ENCODE measurements around the gene WDR13. TPM values are rescaled to one million over a fixed set of nuclear protein-coding genes. Genes with fewer than 3 reads are reported as not detected.

WDR13 gene
- total and polyA plus RNA-seq, 7 donors = 98.1 to 132 (median 106) TPM

- intact Hi-C loops (cut with DNase I) = no loop called here
- no peak for DNase-seq
- peak overlapping the region in 1 of 4 donors; percentile 59 for H3K27ac ChIP-seq
- no peaks in the 10 kb centered on the region for H3K4me1 ChIP-seq
- no peaks in the 10 kb centered on the region for H3K27me3 ChIP-seq
- no peaks in the 10 kb centered on the region for H3K36me3 ChIP-seq
- H3K9me3 ChIP-seq = no peaks in the 10 kb centered on the region
- WGBS, 2 donors = 80 to 88% methylated on average over 5 of the region's 5 CpGs
- TF ChIP-seq EP300 (IDR thresholded peaks at IDR 0.05) = no peak
- no peak for TF ChIP-seq POLR2AphosphoS5 (IDR thresholded peaks at IDR 0.05)
- no peak for TF ChIP-seq POLR2A (IDR thresholded peaks at IDR 0.05)
- no peak overlapping the region for H3K4me3 ChIP-seq
These were observed 4.3 kb upstream of the WDR13 start for GRCh38 chrX:48592971-48593370.

GRCh38 chrX:48595929-48596328, 1.4 kb upstream of the WDR13 start:
- Histone ChIP-seq H3K27ac (no peak overlapping the region), H3K36me3 (peaks cover 0 to 23% (median 12%) of the 10 kb centered on the region in 4 donors), H3K4me3 (no peak overlapping the region), H3K27me3 (no peaks in the 10 kb centered on the region), H3K4me1 (peaks cover 0 to 10% (median 6%) of the 10 kb centered on the region in 4 donors), H3K9me3 (no peaks in the 10 kb centered on the region)
- intact Hi-C loops (cut with DNase I) = loop anchor here (5.0 kb wide), 1 partner anchor 321 kb away; the partner anchor contains the start of gene PIM2
- no peak for DNase-seq
- 18 to 39% methylated on average over 2 of the region's 2 CpGs for WGBS, 2 donors
- TF ChIP-seq POLR2A (IDR thresholded peaks at IDR 0.05) = no peak
- no peak for TF ChIP-seq CTCF (IDR thresholded peaks at IDR 0.05)
- no peak for TF ChIP-seq POLR2AphosphoS5 (IDR thresholded peaks at IDR 0.05)
- no peak for TF ChIP-seq EP300 (IDR thresholded peaks at IDR 0.05)

GRCh38 chrX:48598614-48599013, 1.3 kb downstream of the WDR13 start:
- Histone ChIP-seq H3K9me3 (no peaks in the 10 kb centered on the region), H3K27ac (peak overlapping the region; percentile 92 to 97 (median 94)), H3K4me1 (peaks cover 0 to 10% (median 6%) of the 10 kb centered on the region in 4 donors), H3K27me3 (no peaks in the 10 kb centered on the region), H3K36me3 (peaks cover 0 to 48% (median 15%) of the 10 kb centered on the region in 4 donors), H3K4me3 (peak overlapping the region; percentile 51 to 71 (median 64))
- intact Hi-C loops (cut with DNase I) = loop anchor here (2.0 to 5.0 kb wide), 2 partner anchors 24 to 319 kb away; partner anchors contain the start of genes PIM2 and RBM3
- no peak for DNase-seq
- TF ChIP-seq POLR2A (IDR thresholded peaks at IDR 0.05) = no peak
- TF ChIP-seq EP300 (IDR thresholded peaks at IDR 0.05) = no peak
- no peak for TF ChIP-seq CTCF (IDR thresholded peaks at IDR 0.05)
- WGBS, 2 donors = 86 to 92% methylated on average over 25 of the region's 25 CpGs

GRCh38 chrX:48599341-48599740, 2.0 kb downstream of the WDR13 start:
- 93 to 98% methylated on average over 20 of the region's 20 CpGs for WGBS, 2 donors

GRCh38 chrX:48600226-48600625, 2.9 kb downstream of the WDR13 start:
- intact Hi-C loops (cut with DNase I) = no loop called here
- DNase-seq = no peak
- Histone ChIP-seq H3K4me3 (no peak overlapping the region), H3K4me1 (peaks cover 0 to 10% (median 6%) of the 10 kb centered on the region in 4 donors), H3K9me3 (no peaks in the 10 kb centered on the region), H3K27me3 (no peaks in the 10 kb centered on the region), H3K36me3 (peaks cover 8 to 64% (median 15%) of the 10 kb centered on the region in 4 donors), H3K27ac (no peak overlapping the region)
- TF ChIP-seq POLR2AphosphoS5 (IDR thresholded peaks at IDR 0.05) = no peak
- TF ChIP-seq CTCF (IDR thresholded peaks at IDR 0.05) = no peak
- no peak for TF ChIP-seq POLR2A (IDR thresholded peaks at IDR 0.05)
- no peak for TF ChIP-seq EP300 (IDR thresholded peaks at IDR 0.05)
- WGBS, 2 donors = 79 to 91% methylated on average over 19 of the region's 19 CpGs

More at GRCh38 chrX:48599341-48599740, 2.0 kb downstream of the WDR13 start:
- Histone ChIP-seq H3K9me3 (no peaks in the 10 kb centered on the region), H3K27ac (no peak overlapping the region), H3K36me3 (peaks cover 6 to 55% (median 15%) of the 10 kb centered on the region in 4 donors), H3K4me3 (no peak overlapping the region), H3K27me3 (no peaks in the 10 kb centered on the region), H3K4me1 (peaks cover 0 to 10% (median 6%) of the 10 kb centered on the region in 4 donors)
- intact Hi-C loops (cut with DNase I) = loop anchor here (2.0 to 5.0 kb wide), 2 partner anchors 25 to 318 kb away; partner anchors contain the start of genes PIM2 and RBM3
- no peak for DNase-seq
- TF ChIP-seq POLR2A (IDR thresholded peaks at IDR 0.05) = no peak
- no peak for TF ChIP-seq POLR2AphosphoS5 (IDR thresholded peaks at IDR 0.05)
- no peak for TF ChIP-seq CTCF (IDR thresholded peaks at IDR 0.05)
- no peak for TF ChIP-seq EP300 (IDR thresholded peaks at IDR 0.05)

Measured in sigmoid colon (tissue), 7 donors.